Stimulated activated CD4-positive, alpha-beta T cell treated with anti-CD3 and anti-CD28 coated beads, Interleukin-4, amount 100 ng/mL, for 48 hours (primary cell): Measurements from ENCODE around the gene SELENON.
"Not testable (repeated sequence)": the region's sequence is repeated elsewhere in the genome, so short reads cannot be mapped to it uniquely, and the experiment has no call there.

Source experiments
- DNase-seq, 2 donors: peaks; one replicate each; pipeline ENCODE4 v3.0.0-alpha.2; 2020; ENCODE audit warnings: low read depth in 2 of 2

The SELENON gene

GRCh38 chr1:25828491-25828890, 28.5 kb downstream of the SELENON start:
- DNase-seq, result no peak

GRCh38 chr1:25829046-25829445, 29.1 kb downstream of the SELENON start:
- no peak for DNase-seq

- no peak for DNase-seq
These were observed 31.7 kb downstream of the SELENON start for GRCh38 chr1:25831569-25832196.

GRCh38 chr1:25832336-25833037, 32.5 kb downstream of the SELENON start:
- DNase-seq, result no peak

GRCh38 chr1:25833158-25833557, 33.2 kb downstream of the SELENON start:
- no peak for DNase-seq

GRCh38 chr1:25834894-25835293, 34.9 kb downstream of the SELENON start:
- no peak for DNase-seq

GRCh38 chr1:25836695-25837094, 36.7 kb downstream of the SELENON start:
- no peak for DNase-seq

GRCh38 chr1:25837262-25837875, 37.4 kb downstream of the SELENON start:
- DNase-seq, result no peak

GRCh38 chr1:25839808-25840207, 39.8 kb downstream of the SELENON start:
- not testable (repeated sequence) for DNase-seq

GRCh38 chr1:25843483-25843882, 43.5 kb downstream of the SELENON start:
- DNase-seq, result no peak

- DNase-seq, result no peak
These were observed 44.7 kb downstream of the SELENON start for GRCh38 chr1:25844536-25845337.

GRCh38 chr1:25845664-25846063, 45.7 kb downstream of the SELENON start:
- DNase-seq, result no peak

GRCh38 chr1:25847929-25848328, 47.9 kb downstream of the SELENON start:
- DNase-seq, result no peak

- no peak for DNase-seq
These were observed 48.5 kb downstream of the SELENON start for GRCh38 chr1:25848531-25848930.

GRCh38 chr1:25854554-25854953, 54.6 kb downstream of the SELENON start:
- DNase-seq, result no peak

GRCh38 chr1:25856856-25857255, 56.9 kb downstream of the SELENON start:
- DNase-seq, result no peak

GRCh38 chr1:25858494-25858893, 58.5 kb downstream of the SELENON start:
- no peak for DNase-seq

GRCh38 chr1:25858906-25859789, 59.2 kb downstream of the SELENON start, which contains the start of gene AUNIP:
Gene AUNIP (minus strand): TSS chr1:25859457. CDS start chr1:25859357, 100 bp downstream.
- peak; percentile 91 to 92 for DNase-seq

- no peak for DNase-seq
These were observed 61.6 kb downstream of the SELENON start for GRCh38 chr1:25861316-25862286.
